Adrenal gland (tissue), 12 donors: Measurements from ENCODE around the gene TBC1D24. TPM values are rescaled to one million over a fixed set of nuclear protein-coding genes. Genes with fewer than 3 reads are reported as not detected.
A peak's percentile ranks its signal among the peaks of the same experiment; 100 is the strongest.

Experiments
- DNase-seq, 7 donors: peaks; one replicate each; pipeline ENCODE4 v3.0.0-alpha.2; 2019 to 2020
- H3K27ac ChIP-seq, 5 donors: fragments of 200-600 bp; sonication (generic) in 4 of 5; 1 replicate in 3 of 5; 2 replicates in 2 of 5; pipeline versions ENCODE4 v1.5.1 to v1.8.0; 2016 to 2020; ENCODE audit warnings: mild to moderate bottlenecking in 1 of 5
- H3K27me3 ChIP-seq: fragments of 200-600 bp; 2 replicates; pipeline ENCODE4 v1.8.0; 2021
- H3K36me3 ChIP-seq, 2 donors: fragments of 200-600 bp; replicated peaks in 1 of 2; 1 replicate in 1 of 2; 2 replicates in 1 of 2; pipeline versions ENCODE4 v1.5.1 to v1.8.0; 2018 to 2022
- H3K4me1 ChIP-seq, 2 donors: fragments of 200-600 bp; replicated peaks in 1 of 2; 1 replicate in 1 of 2; 2 replicates in 1 of 2; pipeline versions ENCODE4 v1.5.1 to v1.8.0; 2018 to 2021
- H3K4me3 ChIP-seq, 4 donors: fragments of 200-600 bp; sonication (generic) in 3 of 4; one replicate each; pipeline ENCODE4 v1.5.1; 2016 to 2018
- H3K9me3 ChIP-seq, 3 donors: fragments of 200-600 bp; sonication (generic) in 1 of 3; replicated peaks in 1 of 3; 1 replicate in 2 of 3; 2 replicates in 1 of 3; pipeline versions ENCODE4 v1.5.1 to v1.8.0; 2016 to 2021
- POLR2A ChIP-seq, 2 donors: fragments of 450-650 bp; IDR thresholded peaks; one replicate each; pipeline ENCODE4 v1.6.1; 2017; ENCODE audit warnings: antibody characterized with exemption in 2 of 2, mild to moderate bottlenecking in 2 of 2, moderate library complexity in 1 of 2
- WGBS, 4 donors: extraction: QIAGEN DNeasy Blood & Tissue Kit in 2 of 4; methylation state at CpG; one replicate each; pipeline versions ENCODE4 v1.1.5 to v1.1.7; 2013 to 2017; 5-methylcytosine and 5-hydroxymethylcytosine counted together
- intact Hi-C, 2 donors: fragments of 100-400 bp; cut with DNase I; formaldehyde crosslinking; loops; one replicate each; pipeline versions ENCODE4 v1.14.1 to v1.15.0; 2022 to 2023
- polyA plus RNA-seq, 3 donors: library from polyadenylated mRNA; stranded (reverse); fragments of 200-250 nt in 2 of 3; fragments of 350-450 nt in 1 of 3; fragmentation: Illumina TruSeq in 1 of 3; extraction: RNeasy Lipid Tissue Mini Kit (QIAGEN cat#74804) in 1 of 3; gene quantifications; one replicate each; pipeline ENCODE4 v1.2.3, GENCODE V29; 2013 to 2014
- total RNA-seq, 9 donors: library from RNA; depleted of rRNA in 4 of 9; stranded (reverse); fragments of >200 nt in 4 of 9; fragments of 120-200 nt in 1 of 9; fragmentation: NEBNext Ultra II Directional in 1 of 9; extraction: Animal tissue kit (Norgen Biotek cat#: 25700) in 1 of 9; gene quantifications; one replicate each; pipeline versions ENCODE4 v1.1.0 to v1.2.4, GENCODE V29; 2013 to 2023
- TF ChIP-seq, protein P1 (sequence below), 6 experiments: fragments of 450-650 bp in 4 of 6; fragments of 200-600 bp in 2 of 6; sonication (generic) in 1 of 6; IDR thresholded peaks; 1 replicate in 5 of 6; 2 replicates in 1 of 6; pipeline versions ENCODE4 v1.5.1 to v1.8.0; 2016 to 2021; ENCODE audit warnings: antibody characterized with exemption in 6 of 6, mild to moderate bottlenecking in 2 of 6, moderate library complexity in 1 of 6
- donor health status: healthy with polysubstance abuse.
- donor health status: Bipolar disorder and iron deficiency.
- donor health status: DM: yes; HTN: yes; CAD: no.
- donor health status: DM: no; HTN: no; CAD: no.
- donor health status: DM: no; HTN: no; CAD: no.
- donor health status: DM: yes; HTN: yes; CAD: no.

Gene TBC1D24
- total and polyA plus RNA-seq, 12 donors = 3.9 to 18.5 (median 13.9) TPM

DNA sequence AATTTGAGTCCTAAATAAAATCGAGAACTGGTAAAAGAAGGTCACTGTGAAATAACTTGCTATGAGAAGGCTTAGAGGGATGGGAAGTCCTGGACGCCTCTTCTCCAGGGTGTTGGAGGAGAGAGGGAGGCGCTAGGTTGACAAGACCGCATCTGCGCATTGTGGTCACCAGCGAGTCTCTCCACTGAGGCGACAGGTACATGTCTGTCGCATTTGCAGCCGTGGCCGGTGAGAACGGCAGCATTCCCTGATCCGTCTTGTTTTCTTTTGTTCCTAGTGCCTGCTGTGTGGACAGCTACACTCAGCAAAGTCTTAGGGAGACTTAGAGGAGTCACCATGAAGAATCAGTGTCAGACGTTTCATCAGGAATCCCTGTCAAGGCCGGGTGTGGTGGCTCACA, 30.8 kb downstream of the TBC1D24 start:
- WGBS, 4 donors = 83 to 91% (median 88%) methylated on average over 14 of the region's 14 CpGs
- no peaks in the 10 kb centered on the region for H3K36me3 ChIP-seq
- no peak overlapping the region for H3K4me3 ChIP-seq
- H3K4me1 ChIP-seq = peaks cover 0 to 20% of the 10 kb centered on the region in 2 donors
- intact Hi-C loops = loop anchor here in 1 of 2 donors (10.0 kb wide), 1 partner anchor 81 kb away; the partner anchor contains the start of gene CCNF
- H3K27ac ChIP-seq = no peak overlapping the region
- TF ChIP-seq POLR2A (IDR thresholded peaks at IDR 0.05) = no peak
- TF ChIP-seq, protein P1, sequence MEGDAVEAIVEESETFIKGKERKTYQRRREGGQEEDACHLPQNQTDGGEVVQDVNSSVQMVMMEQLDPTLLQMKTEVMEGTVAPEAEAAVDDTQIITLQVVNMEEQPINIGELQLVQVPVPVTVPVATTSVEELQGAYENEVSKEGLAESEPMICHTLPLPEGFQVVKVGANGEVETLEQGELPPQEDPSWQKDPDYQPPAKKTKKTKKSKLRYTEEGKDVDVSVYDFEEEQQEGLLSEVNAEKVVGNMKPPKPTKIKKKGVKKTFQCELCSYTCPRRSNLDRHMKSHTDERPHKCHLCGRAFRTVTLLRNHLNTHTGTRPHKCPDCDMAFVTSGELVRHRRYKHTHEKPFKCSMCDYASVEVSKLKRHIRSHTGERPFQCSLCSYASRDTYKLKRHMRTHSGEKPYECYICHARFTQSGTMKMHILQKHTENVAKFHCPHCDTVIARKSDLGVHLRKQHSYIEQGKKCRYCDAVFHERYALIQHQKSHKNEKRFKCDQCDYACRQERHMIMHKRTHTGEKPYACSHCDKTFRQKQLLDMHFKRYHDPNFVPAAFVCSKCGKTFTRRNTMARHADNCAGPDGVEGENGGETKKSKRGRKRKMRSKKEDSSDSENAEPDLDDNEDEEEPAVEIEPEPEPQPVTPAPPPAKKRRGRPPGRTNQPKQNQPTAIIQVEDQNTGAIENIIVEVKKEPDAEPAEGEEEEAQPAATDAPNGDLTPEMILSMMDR (IDR thresholded peaks at IDR 0.05) = no peak
- no peaks in the 10 kb centered on the region for H3K27me3 ChIP-seq
- DNase-seq = no peak
- H3K9me3 ChIP-seq = no peaks in the 10 kb centered on the region

DNA sequence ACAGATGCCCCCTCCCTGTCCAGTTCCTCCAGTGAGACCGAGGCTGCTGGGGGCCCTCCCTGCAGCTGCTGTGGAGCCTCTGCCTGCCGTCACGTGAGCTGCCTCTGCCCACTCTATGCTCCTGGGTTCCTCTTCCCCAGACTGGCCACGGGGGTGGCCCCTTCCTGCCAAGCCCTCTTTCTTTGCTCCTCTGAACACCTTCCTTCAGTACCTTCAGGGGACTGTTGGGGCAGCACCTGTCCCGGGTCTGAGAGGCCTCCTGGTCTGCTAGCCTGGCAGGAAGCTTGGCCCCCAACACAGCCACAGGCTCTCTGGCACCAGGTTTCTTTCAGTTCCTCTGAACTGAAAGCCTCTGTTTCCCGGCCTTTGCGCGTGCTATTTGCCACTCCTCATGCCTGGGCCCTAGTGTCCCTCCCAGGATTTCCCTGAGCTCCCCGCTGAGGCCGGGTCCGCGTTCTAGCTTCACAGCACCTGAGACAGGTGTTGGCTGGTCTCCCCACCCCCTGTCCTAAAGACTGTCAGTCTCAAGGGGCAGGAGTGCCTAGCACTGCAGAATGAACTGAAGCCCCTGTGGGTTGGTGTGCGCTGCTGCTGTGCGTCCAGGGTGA, 32.2 kb downstream of the TBC1D24 start:
- H3K4me3 ChIP-seq = no peak overlapping the region
- peak overlapping the region in 3 of 5 donors; percentile 52 to 82 (median 71) for H3K27ac ChIP-seq
- H3K36me3 ChIP-seq = no peaks in the 10 kb centered on the region
- H3K4me1 ChIP-seq = peaks cover 0 to 19% of the 10 kb centered on the region in 2 donors
- no peaks in the 10 kb centered on the region for H3K9me3 ChIP-seq
- intact Hi-C loops = loop anchor here in 1 of 2 donors (10.0 kb wide), 1 partner anchor 82 kb away; the partner anchor contains the start of gene CCNF
- H3K27me3 ChIP-seq = no peaks in the 10 kb centered on the region
- DNase-seq = peak in 1 of 7 donors; percentile 45
- TF ChIP-seq POLR2A (IDR thresholded peaks at IDR 0.05) = no peak
- TF ChIP-seq, protein P1 (IDR thresholded peaks at IDR 0.05) = no peak
- 66 to 84% (median 74%) methylated on average over 12 to 14 of the region's 14 CpGs for WGBS, 4 donors

DNA sequence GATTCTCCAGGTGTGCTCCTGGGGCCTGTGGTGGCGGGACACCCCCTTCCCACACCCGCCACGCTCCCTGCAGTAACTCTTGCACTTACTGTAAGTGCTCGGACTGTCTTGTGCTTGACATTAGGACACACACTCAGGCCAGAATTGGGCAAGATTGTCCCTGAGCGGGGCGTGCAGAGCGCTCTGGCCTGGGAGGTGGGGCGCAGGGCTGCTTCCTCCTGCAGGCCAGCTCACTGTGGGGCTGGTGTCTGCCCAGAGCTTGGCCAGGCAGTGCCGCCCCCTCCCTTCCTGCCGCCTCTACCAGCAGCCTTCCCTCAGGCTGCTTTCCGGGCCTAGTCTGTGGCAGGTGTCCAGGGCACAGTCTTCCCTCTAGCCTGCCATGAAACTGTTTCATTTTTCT, 32.7 kb downstream of the TBC1D24 start:
- Histone ChIP-seq H3K9me3 (no peaks in the 10 kb centered on the region), H3K27ac (peak overlapping the region in 3 of 5 donors; percentile 52 to 82 (median 71)), H3K27me3 (no peaks in the 10 kb centered on the region), H3K36me3 (no peaks in the 10 kb centered on the region), H3K4me3 (no peak overlapping the region), H3K4me1 (peaks cover 0 to 16% of the 10 kb centered on the region in 2 donors)
- WGBS, 4 donors = 81 to 89% (median 83%) methylated on average over 3 to 11 of the region's 11 CpGs
- DNase-seq = peak in 3 of 7 donors; percentile 47 to 75 (median 62)
- intact Hi-C loops = loop anchor here in 1 of 2 donors (10.0 kb wide), 1 partner anchor 83 kb away; the partner anchor contains the start of gene CCNF
- TF ChIP-seq, protein P1 (IDR thresholded peaks at IDR 0.05) = no peak
- TF ChIP-seq POLR2A (IDR thresholded peaks at IDR 0.05) = no peak

DNA sequence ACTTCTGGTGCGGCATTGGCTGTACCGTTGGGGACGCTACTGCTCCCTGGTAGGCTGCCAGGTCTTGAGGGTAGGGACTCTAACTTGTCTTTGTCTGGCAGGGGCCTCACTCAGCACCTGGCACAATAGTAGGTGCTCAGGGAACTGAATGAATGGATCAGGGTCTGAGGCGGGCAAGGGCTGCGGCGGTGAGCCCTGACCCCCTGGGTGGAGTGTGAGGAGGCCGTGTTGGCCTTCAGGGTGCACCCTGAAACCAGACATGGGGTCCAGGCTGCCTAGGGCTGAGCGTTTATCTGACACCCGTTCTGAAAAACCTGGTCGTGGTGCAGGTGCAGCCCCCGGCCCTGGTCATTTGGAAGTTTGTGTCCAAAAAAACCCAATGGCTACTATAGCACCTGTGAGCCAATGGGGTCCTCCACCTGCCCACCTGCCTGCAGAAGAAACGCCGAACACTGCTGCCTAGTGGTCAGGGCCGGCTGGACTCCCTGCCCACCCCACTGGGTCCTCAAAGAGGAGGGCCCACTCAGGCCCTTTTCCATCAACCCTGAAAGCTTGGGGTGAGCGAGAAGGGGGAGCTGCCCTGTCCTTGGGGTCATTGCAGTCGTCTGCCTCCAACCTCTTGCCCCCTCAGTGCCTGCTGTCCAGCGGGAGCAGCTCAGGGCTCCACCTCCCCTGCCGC, 33.9 kb downstream of the TBC1D24 start:
- H3K27me3 ChIP-seq = no peaks in the 10 kb centered on the region
- WGBS, 4 donors = 90% methylated on average over 14 to 18 of the region's 18 CpGs
- H3K4me1 ChIP-seq = peaks cover 0 to 16% of the 10 kb centered on the region in 2 donors
- H3K9me3 ChIP-seq = no peaks in the 10 kb centered on the region
- intact Hi-C loops = loop anchor here in 1 of 2 donors (10.0 kb wide), 1 partner anchor 84 kb away; the partner anchor contains the start of gene CCNF
- no peak for TF ChIP-seq POLR2A (IDR thresholded peaks at IDR 0.05)
- TF ChIP-seq, protein P1 (IDR thresholded peaks at IDR 0.05) = no peak
- no peak overlapping the region for H3K27ac ChIP-seq
- no peak overlapping the region for H3K4me3 ChIP-seq
- no peaks in the 10 kb centered on the region for H3K36me3 ChIP-seq
- no peak for DNase-seq
